Heart left ventricle (tissue), 16 donors: ENCODE data around the gene ZNF750. TPM values are rescaled to one million over a fixed set of nuclear protein-coding genes. Genes with fewer than 3 reads are reported as not detected.

Experiments used
- ATAC-seq, 4 donors: fragments of 200-7000 bp; cut with Tn5 transposase; one replicate each; pipeline ENCODE4 v1.9.1; 2020 to 2022; ENCODE audit warnings: moderate library complexity in 4 of 4, mild to moderate bottlenecking in 3 of 4, moderate number of reproducible peaks in 1 of 4
- DNase-seq, 5 donors: peaks; one replicate each; pipeline ENCODE4 v3.0.0-alpha.2; 2020
- H3K27ac ChIP-seq, 12 donors: fragments of 200-600 bp; sonication (generic) in 4 of 12; one replicate each; pipeline versions ENCODE4 v1.5.0 to v1.8.0; 2016 to 2022; ENCODE audit warnings: mild to moderate bottlenecking in 2 of 12
- H3K27me3 ChIP-seq, 9 donors: fragments of 200-600 bp; sonication (generic) in 2 of 9; one replicate each; pipeline versions ENCODE4 v1.5.1 to v1.8.0; 2016 to 2022; ENCODE audit warnings: mild to moderate bottlenecking in 3 of 9
- H3K36me3 ChIP-seq, 9 donors: fragments of 200-600 bp; sonication (generic) in 2 of 9; one replicate each; pipeline versions ENCODE4 v1.5.0 to v1.8.0; 2018 to 2022; ENCODE audit warnings: mild to moderate bottlenecking in 2 of 9
- H3K4me1 ChIP-seq, 12 donors: fragments of 200-600 bp; sonication (generic) in 4 of 12; one replicate each; pipeline versions ENCODE4 v1.5.0 to v1.8.0; 2016 to 2022; ENCODE audit warnings: mild to moderate bottlenecking in 3 of 12
- H3K4me3 ChIP-seq, 12 donors: fragments of 200-600 bp; sonication (generic) in 4 of 12; one replicate each; pipeline versions ENCODE4 v1.5.0 to v1.8.0; 2017 to 2022; ENCODE audit warnings: mild to moderate bottlenecking in 9 of 12, moderate library complexity in 4 of 12
- H3K9me3 ChIP-seq, 12 donors: fragments of 200-600 bp; sonication (generic) in 4 of 12; one replicate each; pipeline versions ENCODE4 v1.5.0 to v1.8.0; 2016 to 2022; ENCODE audit warnings: mild to moderate bottlenecking in 1 of 12
- POLR2A ChIP-seq, 2 donors: fragments of 450-650 bp; IDR thresholded peaks; one replicate each; pipeline ENCODE4 v1.6.1; 2017; ENCODE audit warnings: antibody characterized with exemption in 2 of 2, mild to moderate bottlenecking in 2 of 2, moderate library complexity in 2 of 2
- WGBS, 4 donors: extraction: QIAGEN DNeasy Blood & Tissue Kit in 2 of 4; methylation state at CpG; one replicate each; pipeline versions ENCODE4 v1.1.5 to v1.1.7; 2013 to 2018; 5-methylcytosine and 5-hydroxymethylcytosine counted together
- intact Hi-C, 10 donors: fragments of 100-400 bp; cut with DNase I; formaldehyde crosslinking; loops; one replicate each; pipeline versions ENCODE4 v1.11.1 to v1.14.2; 2022
- polyA plus RNA-seq, 2 donors: library from polyadenylated mRNA; stranded (reverse); fragments of 200-250 nt; gene quantifications; one replicate each; pipeline ENCODE4 v1.2.3, GENCODE V29; 2013
- total RNA-seq, 9 donors: library from RNA; depleted of rRNA in 2 of 9; stranded (reverse); fragments of >200 nt in 2 of 9; fragmentation: NEBNext Ultra II Directional in 3 of 9; extraction: Animal tissue kit (Norgen Biotek cat#: 25700) in 3 of 9; gene quantifications; one replicate each; pipeline versions ENCODE4 v1.1.0 to v1.2.4, GENCODE V29; 2016 to 2023
- TF ChIP-seq, protein P1 (sequence below), 12 donors: fragments of 200-600 bp; sonication (generic) in 4 of 12; IDR thresholded peaks; one replicate each; pipeline versions ENCODE4 v1.5.0 to v1.8.0; 2018 to 2022; ENCODE audit warnings: antibody characterized with exemption in 12 of 12, mild to moderate bottlenecking in 5 of 12
- donor health status: ischemic (EF 13 %, LVEDD 7.1; RV severe dilation, severe dysfunction).
- donor health status: healthy with polysubstance abuse.
- donor health status: DM: no; HTN: yes; CAD: no.
- donor health status: DM: no; HTN: no; CAD: no.
- donor health status: ischemic (EF 25% LVEDD 6.9; RV normal size, moderate dysfunction).
- donor health status: ischemic (EF 25% LVEDD 5.7; RV mildly dilated, moderate dysfunction).
- donor health status: healthy.
- donor health status: DM: yes; HTN: yes; CAD: no.
- donor health status: ischemic (EF 35%, LVEDD 5.7; RV mildly dilated, moderate dysfunction).
- donor health status: nonischemic (EF 11% LVEDD 7.7; RV severe dilation, severe dysfunction).
- donor health status: DM: yes; HTN: yes; CAD: no.
- donor health status: PGD.
- donor health status: ischemic (EF 29% LVEDD 5.4; RV normal size, mild dysfunction).
- donor health status: nonischemic (EF 23%, LVEDD 6.1; RV moderate dilation, normal function).

ZNF750 gene
- total and polyA plus RNA-seq, 11 donors: 0.08 to 0.38 (median 0.24) TPM; not detected in 7

DNA sequence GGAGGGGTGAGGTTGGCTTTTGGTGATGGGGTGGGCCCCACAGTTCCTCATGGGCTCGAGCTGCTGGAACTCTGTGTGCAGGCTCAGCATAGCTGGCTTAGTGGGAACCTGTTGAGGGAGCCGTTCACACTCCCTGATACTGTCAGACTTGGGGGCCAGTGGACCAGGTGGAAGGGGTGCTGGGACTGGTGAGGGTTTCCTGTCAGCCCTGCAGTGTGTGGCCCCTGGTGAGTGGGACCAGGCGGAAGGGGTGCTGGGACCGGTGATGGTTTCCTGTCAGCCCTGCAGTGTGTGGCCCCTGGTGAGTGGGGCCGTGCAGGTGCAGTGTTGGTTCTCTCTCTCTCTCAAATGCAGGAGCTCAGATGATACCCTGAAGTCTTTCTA lies 45.1 kb upstream of the ZNF750 start:
- peak in 3 of 5 donors; percentile 23 to 60 (median 31) for DNase-seq
- WGBS, 4 donors: 60 to 76% (median 74%) methylated on average over 5 of the region's 5 CpGs
- H3K4me1 ChIP-seq: peaks cover 5 to 76% (median 49%) of the 10 kb centered on the region in 12 donors
- H3K36me3 ChIP-seq: peaks cover 0 to 7% (median 0%) of the 10 kb centered on the region in 9 donors
- H3K9me3 ChIP-seq: no peaks in the 10 kb centered on the region
- no peak overlapping the region for H3K4me3 ChIP-seq
- no peaks in the 10 kb centered on the region for H3K27me3 ChIP-seq
- no peak for ATAC-seq
- H3K27ac ChIP-seq: peak overlapping the region in 7 of 12 donors; percentile 28 to 81 (median 52)
- no peak for TF ChIP-seq POLR2A (IDR thresholded peaks at IDR 0.05)
- TF ChIP-seq, protein P1, sequence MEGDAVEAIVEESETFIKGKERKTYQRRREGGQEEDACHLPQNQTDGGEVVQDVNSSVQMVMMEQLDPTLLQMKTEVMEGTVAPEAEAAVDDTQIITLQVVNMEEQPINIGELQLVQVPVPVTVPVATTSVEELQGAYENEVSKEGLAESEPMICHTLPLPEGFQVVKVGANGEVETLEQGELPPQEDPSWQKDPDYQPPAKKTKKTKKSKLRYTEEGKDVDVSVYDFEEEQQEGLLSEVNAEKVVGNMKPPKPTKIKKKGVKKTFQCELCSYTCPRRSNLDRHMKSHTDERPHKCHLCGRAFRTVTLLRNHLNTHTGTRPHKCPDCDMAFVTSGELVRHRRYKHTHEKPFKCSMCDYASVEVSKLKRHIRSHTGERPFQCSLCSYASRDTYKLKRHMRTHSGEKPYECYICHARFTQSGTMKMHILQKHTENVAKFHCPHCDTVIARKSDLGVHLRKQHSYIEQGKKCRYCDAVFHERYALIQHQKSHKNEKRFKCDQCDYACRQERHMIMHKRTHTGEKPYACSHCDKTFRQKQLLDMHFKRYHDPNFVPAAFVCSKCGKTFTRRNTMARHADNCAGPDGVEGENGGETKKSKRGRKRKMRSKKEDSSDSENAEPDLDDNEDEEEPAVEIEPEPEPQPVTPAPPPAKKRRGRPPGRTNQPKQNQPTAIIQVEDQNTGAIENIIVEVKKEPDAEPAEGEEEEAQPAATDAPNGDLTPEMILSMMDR (IDR thresholded peaks at IDR 0.05): no peak
- intact Hi-C loops: no loop called here

DNA sequence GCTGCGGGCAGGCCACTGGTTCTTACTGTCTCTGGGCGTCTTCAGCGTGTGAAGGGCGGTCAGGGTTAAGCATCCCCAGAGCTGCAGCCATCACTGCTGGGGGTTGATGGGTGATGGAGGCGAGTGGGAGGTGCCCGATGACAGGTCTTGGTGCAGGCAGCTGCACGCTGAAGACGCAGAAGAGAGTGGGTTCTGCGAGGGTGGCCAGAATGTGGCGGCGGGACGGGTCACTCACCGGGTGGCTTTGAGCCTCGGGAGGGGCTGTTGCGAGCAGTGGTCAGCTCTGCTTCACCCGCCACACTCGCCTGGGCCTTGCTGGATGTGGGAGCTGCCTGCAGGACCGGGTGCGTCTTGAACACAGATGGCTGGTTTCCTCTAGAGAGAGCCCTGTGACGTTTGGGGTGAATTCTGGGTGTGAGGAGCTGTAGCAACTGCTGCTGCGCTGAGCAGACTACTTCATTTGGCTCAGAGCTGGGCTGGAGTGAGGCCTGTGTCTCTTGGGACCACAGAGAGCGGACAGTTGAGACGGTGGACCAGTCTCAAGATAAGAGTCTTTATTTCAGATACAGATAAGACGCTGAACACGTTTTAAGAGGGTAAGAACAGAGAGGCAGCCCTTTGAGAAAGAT lies 44.6 kb upstream of the ZNF750 start:
- Histone ChIP-seq H3K36me3 (peaks cover 0 to 4% (median 0%) of the 10 kb centered on the region in 9 donors), H3K9me3 (no peaks in the 10 kb centered on the region), H3K27me3 (no peaks in the 10 kb centered on the region), H3K4me1 (peaks cover 5 to 76% (median 44%) of the 10 kb centered on the region in 12 donors), H3K4me3 (no peak overlapping the region), H3K27ac (peak overlapping the region in 5 of 12 donors; percentile 46 to 81 (median 63))
- ATAC-seq: peak in 3 of 4 donors; percentile 9 to 43 (median 30)
- 62 to 71% (median 70%) methylated on average over 25 of the region's 25 CpGs for WGBS, 4 donors
- no peak for TF ChIP-seq POLR2A (IDR thresholded peaks at IDR 0.05)
- TF ChIP-seq, protein P1 (IDR thresholded peaks at IDR 0.05): no peak
- intact Hi-C loops: no loop called here
- peak in 4 of 5 donors; percentile 48 to 76 (median 57) for DNase-seq

DNA sequence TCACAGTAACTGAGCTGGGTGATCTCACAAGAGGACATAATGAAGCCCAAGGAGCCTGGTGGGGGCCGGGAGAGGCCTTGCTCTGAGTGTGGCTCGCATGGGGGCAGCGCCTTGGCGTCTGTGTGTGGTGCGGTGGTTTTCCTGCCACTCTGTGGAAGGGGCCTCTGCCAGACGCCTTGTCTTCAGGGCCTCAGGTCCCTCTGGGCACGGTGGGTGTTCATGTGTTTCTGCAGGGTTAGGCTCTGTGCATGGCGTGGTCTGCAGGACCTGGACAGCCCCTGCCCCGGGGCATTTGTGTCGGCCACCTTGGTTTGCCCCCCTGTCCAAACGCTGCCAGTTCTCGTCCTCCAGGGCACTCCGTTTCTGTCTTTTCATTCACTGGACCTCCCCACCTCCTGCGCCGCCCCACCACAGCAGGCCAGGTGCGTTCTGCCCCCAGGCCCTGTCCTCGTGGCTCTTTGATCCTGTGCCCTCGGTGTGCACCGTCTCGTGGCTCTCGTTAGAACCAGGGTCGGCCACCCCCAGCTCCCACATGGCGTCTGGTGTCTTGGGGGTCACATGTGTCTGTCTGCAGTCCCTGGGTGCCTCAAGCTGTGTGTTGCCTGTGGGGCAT lies 43.7 kb upstream of the ZNF750 start:
- peaks cover 5 to 83% (median 35%) of the 10 kb centered on the region in 12 donors for H3K4me1 ChIP-seq
- peak in 3 of 5 donors; percentile 22 to 55 (median 27) for DNase-seq
- H3K4me3 ChIP-seq: no peak overlapping the region
- WGBS, 4 donors: 85 to 93% (median 92%) methylated on average over 18 to 23 of the region's 23 CpGs
- intact Hi-C loops: no loop called here
- no peak for ATAC-seq
- peak overlapping the region in 1 of 12 donors; percentile 81 for H3K27ac ChIP-seq
- H3K36me3 ChIP-seq: peaks cover 0 to 4% (median 0%) of the 10 kb centered on the region in 9 donors
- no peak for TF ChIP-seq POLR2A (IDR thresholded peaks at IDR 0.05)
- TF ChIP-seq, protein P1 (IDR thresholded peaks at IDR 0.05): no peak
- H3K27me3 ChIP-seq: no peaks in the 10 kb centered on the region
- H3K9me3 ChIP-seq: no peaks in the 10 kb centered on the region

DNA sequence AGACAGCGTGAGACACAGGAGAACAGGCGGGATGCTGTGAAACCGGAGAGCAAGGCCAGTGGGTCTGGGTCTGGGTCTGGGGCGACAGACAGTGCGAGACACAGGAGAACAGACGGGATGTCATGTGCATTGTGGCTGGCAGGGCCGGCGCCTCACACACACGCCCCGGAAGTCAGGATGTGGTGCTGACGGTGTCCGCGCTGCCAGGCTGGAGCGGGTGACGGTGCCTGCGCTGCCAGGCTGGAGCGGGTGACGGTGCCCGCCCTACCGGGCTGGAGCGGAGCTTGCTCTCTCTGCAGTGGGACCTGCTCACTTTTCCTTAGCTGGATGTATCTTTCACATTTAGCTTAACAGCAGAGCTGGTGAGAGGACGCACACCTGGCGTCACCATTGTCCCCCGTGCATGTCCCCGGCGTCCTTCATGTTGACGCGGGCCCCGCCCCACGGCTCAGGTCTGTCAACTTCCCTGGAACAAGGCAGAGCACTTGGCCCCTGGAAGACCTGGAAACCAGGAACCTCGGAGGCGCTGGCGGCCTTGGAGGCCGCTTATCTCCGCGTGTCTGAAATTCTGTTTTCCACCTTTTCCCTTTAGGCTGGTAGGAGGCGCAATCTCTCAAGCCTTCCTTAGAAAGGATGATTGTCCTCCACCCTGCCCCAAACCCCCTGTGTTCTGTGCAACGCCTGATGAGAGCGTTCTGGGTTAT lies 43.0 kb upstream of the ZNF750 start:
- Histone ChIP-seq H3K36me3 (peaks cover 0 to 4% (median 0%) of the 10 kb centered on the region in 9 donors), H3K27me3 (no peaks in the 10 kb centered on the region), H3K9me3 (no peaks in the 10 kb centered on the region), H3K4me1 (peaks cover 5 to 89% (median 33%) of the 10 kb centered on the region in 12 donors), H3K27ac (peak overlapping the region in 1 of 12 donors; percentile 80), H3K4me3 (peak overlapping the region in 1 of 12 donors; percentile 15)
- DNase-seq: peak in 3 of 5 donors; percentile 26 to 75 (median 36)
- peak in 1 of 4 donors; percentile 4 for ATAC-seq
- intact Hi-C loops: no loop called here
- 86 to 95% (median 90%) methylated on average over 38 to 39 of the region's 39 CpGs for WGBS, 4 donors
- TF ChIP-seq POLR2A (IDR thresholded peaks at IDR 0.05): no peak
- TF ChIP-seq, protein P1 (IDR thresholded peaks at IDR 0.05): no peak
